NCI-H510A treated with DMSO at 0.1 percent for 48 hours (cell line): Measurements from ENCODE around the gene C22orf23.

Experiments used
- DNase-seq: peaks from one replicate; lab custom pipeline; 2025; lab: John Stamatoyannopoulos, UW

C22orf23 gene

DNA sequence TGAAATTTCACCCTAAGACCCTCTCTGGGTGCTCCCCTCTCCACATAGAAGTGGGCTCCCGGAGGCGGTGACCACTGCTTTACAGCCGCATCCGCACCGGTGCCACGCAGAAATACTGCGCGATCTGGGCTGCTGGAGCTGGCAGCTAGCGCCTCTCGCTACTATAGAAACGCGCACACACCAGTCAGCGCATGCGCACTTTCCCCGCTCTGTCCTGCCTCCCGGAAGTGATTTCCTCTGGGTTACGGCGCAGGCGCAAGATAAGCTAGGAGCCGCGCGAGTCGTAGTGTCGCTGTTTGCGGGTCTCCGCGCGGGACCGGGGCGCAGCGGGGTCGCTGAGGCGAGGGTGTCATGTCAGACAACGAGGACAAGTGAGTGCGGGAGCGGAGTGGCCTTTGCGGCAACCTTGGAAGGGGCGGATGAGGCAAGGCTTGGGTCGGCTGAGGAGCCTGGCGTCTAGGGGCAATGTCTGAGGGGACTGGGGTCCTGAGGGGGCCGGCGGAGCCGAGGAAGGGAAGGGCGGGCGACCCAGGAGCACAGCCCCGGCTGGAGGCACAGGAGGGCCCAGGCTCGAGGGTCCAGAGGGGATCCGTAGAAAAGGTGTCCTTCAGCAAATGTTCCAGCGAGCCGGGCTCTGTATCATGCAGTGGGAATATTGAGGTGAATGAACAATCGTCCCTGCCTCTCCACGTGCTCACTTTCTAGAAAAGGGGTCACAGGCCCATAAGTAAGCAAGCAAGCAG is at the start of gene C22orf23, which contains the start of gene POLR2F:
C22orf23 (minus strand) TSS at position 165 of the 743 bp plus-strand sequence. CDS start 452 bp downstream, outside the sequence.
POLR2F (plus strand) TSS at position 263 of the 743 bp plus-strand sequence; CDS start at position 352, 89 bp downstream.
- DNase-seq = peak; percentile 89

DNA sequence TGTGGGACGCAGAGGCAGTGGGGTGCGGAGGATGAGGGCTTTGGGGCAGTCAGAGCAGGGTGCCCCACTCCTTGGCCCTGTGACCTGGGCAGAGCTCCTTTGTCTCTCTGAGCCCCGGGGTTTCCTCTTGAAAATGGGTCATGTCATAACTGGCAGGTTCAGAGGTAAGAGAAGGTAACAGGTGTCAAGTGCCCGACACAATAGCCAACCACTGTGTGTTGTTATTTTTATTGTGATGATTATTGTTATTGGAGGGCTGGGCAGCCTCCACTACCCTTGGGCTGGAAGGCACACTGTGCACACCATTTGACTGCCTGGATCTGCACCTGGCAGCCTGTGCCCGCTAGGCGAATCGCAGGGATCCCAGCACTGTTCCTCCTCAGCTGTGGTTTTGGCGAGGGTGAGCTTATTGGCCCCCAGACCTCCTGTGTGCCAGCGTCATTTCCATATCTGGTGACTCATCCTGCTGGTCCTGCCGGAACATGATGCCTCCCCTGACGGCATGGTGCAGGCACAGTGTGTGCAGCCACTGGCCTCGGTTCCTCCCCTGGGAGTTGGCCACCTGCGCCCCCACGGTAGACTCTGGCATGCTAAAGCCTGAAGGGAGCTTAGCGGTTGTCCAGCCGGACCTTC is 46.4 kb upstream of the C22orf23 start:
- DNase-seq = no peak

DNA sequence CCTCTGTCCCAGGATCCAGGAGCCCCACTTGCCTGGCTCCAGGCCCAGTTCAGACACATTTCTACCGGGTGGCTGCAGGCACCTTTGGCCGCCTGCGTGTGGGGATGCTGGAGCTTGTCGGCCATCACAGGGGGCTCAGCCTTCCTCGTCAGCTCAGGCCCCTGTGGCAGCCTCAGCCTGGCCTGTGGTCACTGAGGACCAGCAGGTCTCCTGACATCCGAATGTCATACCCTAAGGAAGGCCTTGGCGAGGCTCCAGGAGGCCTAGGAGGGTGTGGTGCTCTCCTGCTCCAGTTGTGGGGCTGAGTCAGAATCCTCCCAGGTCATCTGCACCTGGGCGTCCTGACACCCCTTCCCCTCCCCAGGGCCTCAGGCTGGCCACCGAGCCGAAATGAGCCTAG is 45.8 kb upstream of the C22orf23 start:
- DNase-seq = no peak

DNA sequence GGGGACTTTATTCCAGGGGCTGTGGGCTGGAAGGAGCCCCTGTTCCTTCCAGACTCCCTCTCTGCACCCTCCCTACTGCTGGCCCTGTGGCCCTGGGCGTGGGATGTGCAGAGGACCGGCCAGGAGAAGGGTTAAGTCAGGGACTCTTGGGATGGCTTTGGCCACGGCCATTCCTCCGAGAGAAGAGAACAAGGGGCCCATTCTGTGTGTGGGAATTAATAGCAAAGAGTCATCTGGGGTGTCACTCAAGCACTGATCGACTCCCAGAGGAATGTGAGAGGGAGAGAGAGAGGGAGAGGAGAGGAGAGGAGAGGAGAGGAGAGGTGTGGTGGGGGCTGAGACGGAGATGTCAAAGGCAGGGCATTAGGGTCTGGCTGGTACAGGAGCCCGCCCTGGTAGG is 45.1 kb upstream of the C22orf23 start:
- DNase-seq = no peak

DNA sequence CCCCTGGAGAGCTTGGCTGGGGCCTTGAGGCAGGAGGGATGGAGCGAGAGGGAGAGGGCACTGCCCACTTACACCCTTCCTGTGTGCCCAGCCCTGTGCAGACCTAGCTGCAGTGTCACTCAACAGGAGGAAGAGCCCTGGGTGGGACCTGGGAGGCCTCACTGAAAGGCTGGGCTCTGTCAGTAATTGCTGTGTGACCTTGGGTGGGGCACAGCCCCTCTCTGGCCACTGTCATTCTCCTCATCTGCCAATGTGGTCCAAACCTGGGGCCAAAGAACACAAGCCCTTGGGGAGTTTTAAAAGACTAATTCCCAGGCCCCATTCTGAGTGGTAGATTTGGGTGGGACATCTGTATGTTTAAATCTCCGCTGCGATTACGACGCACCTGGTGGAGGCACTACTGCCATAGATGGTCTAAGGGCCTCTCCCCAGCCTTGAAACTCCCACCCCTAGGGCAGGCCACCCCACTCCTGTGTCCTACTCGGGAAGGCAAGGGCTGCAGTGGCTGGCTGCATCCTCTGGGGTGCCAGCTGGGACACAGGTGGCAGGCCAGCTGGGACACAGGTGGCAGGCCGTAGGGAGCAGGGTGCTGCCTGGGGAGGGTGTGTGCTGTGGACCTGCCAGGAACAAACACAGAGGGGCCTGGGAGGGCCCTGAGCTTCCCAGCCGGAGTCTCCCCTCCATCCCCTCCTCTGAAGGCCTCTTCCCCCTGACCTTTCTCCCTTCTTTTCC is 43.3 kb upstream of the C22orf23 start:
- DNase-seq = no peak

DNA sequence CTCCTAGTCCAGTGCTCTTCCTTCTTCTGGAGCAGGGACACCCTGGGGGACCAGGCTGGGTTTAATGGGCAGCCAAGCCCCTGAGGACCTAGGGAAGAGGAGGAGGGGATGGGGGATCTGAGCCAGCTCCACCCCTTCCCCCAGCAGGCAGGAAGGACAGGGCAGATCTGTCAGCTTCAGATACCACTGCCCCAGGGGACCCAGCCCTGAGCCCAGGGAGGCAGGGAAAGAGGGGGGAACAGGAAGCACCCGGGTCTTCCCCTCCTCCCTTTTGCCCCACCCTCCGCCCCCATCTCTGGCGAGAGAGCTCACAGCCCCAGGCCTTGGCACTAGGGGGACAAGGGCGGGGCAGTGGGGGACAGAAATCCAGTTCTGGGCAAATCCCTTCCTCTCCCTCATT is 42.7 kb upstream of the C22orf23 start:
- DNase-seq = no peak

DNA sequence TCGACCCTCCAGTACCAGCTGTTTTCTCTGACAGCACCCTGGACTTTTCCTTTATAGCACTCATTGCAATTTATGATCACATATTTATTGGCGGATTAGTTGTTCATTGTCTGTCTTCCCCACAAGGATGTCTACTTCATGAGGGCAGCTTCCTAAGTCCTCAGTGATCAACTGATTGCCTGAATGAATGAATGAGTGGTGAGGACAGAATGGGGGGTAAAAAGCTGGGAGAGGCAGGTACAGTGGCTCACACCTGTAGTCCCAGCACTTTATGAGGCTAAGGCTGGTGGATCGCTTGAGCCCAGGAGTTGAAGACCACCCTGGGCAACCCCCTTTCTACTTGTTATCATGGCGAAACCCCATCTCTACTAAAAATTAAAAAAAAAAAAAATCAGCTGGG is 42.1 kb upstream of the C22orf23 start:
- DNase-seq = no peak

DNA sequence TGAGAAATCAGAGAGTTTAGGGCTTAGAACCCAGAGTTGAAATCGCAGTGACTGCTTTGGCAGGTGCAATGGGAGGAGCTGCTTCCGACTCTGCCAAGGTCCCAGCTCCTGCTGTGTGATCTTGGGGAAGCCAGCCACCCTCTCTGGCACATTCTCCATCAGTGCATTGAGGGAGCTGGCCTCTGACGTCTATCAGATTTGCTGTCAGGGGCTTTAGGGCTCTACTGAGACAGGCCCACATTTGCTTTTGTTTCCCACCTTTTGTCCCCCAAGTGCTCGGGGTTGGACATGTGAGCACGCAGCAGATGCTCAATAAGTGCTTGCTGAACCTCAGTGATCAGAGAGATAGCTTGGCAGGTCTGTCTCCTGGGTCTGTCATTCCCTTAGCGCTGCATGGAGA is 41.6 kb upstream of the C22orf23 start:
- DNase-seq = no peak

- DNase-seq = no peak
These were observed 40.6 kb upstream of the C22orf23 start for GRCh38 chr22:37994049-37994448.

DNA sequence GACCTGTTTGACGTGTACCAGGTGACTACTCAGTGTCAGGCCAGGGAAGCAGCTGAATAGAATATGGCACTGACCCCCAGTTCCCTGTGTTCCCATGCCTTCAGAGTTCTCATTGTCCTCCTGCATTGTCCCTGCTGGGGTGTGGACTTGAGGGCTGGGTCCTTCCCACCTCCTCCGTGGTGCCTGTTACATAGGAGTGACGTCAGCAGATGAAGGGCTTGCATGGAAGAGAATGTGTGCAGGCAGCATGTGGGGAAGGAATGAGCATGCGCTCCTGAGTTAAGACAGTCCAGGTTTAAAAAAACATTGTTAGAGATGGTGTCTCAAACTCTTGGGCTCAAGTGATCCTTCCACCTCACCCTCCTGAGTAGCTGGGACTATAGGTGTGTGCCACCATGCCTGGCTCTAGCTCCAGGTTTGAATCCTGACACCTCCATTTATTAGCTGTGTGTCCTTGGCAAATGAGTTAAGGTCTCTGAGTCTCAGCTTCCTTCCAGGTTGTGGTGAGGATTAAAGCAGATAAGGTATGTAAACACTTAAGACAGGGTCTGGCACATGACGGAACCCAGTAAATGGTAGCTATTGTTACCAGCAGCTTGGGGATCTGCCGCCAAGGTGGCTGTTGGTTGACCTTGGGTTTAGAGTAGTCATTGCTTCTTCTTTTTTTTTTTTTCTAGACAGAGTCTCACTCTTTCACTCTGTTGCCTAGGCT is 38.5 kb upstream of the C22orf23 start:
- DNase-seq = no peak

DNA sequence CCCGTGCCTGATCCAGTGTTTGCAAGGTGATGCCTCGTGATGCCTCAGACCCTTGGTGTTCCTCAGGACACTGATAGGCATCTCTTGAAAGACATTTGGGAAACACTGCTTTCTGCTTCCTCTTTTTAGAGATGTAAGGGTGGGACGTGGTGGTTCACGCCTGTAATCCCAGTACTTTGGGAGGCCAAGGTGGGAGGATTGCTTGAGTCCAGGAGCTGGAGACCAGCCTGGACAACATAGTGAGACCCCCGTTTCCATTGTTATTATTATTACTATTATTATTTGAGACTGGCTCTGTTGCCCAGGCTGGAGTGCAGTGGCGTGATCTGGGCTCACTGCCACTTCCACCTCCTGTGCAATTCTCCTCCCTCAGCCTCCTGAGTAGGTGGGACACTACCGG is 37.5 kb upstream of the C22orf23 start:
- DNase-seq = no peak

GRCh38 chr22:37990301-37990700 is 36.9 kb upstream of the C22orf23 start:
- no peak for DNase-seq

DNA sequence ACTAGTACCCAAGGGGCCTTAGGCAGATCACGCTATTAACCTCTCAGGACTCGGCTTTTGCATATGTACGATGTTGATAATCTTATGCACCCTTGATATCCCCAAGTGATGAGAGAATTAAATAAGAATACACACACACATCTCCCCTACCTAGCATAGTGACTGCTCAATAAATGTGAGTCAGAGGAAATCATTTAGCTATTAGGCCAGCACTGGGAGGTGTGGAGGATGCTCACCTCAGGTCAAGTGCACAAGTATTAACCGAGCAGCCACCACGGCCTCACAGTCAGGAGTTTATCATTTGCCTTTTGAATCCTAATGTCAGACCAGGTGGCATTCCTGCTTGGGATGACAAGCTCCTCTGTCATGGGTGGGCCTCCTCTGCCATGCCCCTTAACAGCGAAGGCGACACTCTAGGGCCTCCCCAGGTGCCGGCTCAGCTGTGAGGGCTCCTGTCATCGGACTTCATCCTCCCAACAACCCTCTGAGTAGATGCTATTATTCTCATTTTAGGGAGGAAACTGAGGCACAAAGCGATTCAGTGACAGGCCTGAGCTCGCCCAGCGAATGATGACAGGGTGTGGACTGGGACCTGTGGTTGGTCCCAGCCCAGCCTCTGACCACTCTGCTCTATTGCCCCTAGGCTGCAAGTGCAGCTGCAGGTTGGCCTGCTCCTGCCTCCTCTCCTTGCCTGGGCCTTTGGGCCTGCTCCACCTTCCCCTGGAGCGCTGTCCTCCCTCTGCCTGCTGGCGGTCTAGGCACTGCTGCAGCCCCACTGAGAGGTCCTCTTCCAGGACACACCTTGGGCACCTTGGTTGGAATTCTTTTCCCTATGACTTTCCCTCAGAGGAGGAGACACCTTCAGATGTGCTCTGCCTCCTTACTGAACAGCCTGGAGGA is 36.0 kb upstream of the C22orf23 start:
- DNase-seq = no peak

- no peak for DNase-seq
These were observed 33.0 kb upstream of the C22orf23 start for GRCh38 chr22:37986371-37986770.

- DNase-seq = no peak
These were observed 32.4 kb upstream of the C22orf23 start for GRCh38 chr22:37985751-37986281.

GRCh38 chr22:37985050-37985585 is 31.7 kb upstream of the C22orf23 start:
- DNase-seq = no peak

DNA sequence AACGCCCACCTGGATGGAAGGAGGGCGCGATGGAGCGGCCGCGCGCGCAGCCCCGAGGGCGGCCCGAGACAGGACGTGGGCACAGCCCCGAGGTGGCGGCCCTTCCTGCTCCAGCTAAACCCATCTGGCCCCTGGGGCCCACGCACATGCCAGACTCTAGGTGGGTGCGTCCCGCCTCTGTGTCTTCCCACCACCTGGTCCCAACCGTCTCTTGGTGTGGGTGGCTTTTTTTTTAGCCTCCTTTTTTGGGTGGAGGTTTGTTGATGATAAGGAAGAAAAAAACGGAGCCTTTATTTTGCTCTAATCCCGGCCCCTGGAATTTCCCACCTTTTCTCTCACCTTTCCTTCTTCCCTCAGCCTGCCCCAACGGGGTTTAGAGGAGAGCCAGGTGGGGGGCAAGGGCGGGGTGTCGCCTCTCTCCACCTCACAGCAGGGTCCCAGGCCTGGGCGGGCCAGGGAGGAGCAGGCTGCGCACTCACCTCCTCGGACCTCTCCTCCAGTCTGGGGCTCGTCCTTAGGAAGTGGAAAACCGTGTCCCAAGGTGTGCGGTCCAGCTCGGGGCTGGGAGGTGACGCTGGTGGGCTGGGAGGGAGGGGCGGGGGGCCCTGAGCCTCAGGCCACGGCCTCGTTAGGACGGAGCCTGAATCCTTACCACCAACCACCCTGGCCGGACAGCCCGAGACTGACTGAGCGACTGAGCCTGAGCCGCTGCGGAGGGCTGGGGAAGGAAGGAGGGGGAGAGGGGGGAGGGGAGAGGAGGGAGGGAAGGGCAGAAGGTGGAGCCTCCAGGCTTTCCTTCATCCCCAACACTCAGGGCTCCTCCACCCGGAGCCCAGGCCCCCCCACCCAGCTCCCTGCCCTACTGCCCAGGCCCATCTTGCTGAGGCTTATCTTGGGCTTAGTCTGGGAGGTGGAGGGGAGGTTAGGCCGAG is 30.7 kb upstream of the C22orf23 start, which contains the start of gene SOX10:
SOX10 (minus strand) TSS at position 696 of the 932 bp plus-strand sequence. CDS start 771 bp downstream, outside the sequence.
- DNase-seq = no peak

DNA sequence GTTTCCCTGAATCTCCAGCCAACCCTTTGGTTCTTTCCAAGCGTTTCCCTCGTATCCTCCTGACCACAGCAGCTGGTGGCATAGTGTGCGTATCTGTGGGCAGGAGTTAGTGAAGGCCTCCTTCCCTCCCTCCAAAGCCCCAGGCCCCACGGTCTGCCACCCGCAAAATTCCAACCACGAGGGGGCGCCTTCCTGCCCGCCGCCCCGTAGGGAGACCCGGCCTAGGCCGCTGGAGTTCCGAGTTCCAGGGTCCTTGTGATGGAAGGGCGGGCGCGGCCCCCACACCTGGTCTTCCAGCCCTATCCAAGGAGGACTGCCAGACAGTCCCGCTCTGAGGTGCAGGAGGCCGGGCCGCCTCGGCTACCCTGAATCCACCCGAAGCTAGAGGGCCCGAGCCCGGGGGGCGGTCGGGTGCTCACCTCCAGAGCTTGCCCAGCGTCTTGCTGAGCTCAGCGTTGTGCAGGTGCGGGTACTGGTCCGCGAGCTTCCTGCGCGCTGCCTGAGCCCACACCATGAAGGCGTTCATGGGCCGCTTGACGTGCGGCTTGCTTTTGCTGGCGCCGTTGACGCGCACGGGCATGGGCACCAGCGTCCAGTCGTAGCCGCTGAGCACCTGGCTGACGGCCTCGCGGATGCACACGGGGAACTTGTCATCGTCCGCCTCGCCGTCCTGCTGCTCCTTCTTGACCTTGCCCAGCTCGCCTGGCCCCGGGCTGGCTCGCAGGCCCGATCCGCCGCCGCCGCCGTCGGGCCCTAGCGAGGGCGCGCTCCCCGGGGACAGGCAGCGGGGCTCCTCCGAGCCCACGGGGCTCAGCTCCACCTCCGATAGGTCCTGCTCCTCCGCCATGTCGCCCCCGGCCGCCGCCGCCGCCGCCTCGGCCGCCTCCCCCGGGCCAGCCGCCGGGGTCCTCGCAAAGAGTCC is 29.8 kb upstream of the C22orf23 start:
- no peak for DNase-seq
